ENCODE data around the gene EPHA7. TPM values are rescaled to one million over a fixed set of nuclear protein-coding genes. Genes with fewer than 3 reads are reported as not detected.

Gene EPHA7
- polyA plus RNA-seq, 3 donors = 38.3 to 51.7 (median 44.7) TPM

GRCh38 chr6:93266116-93266817, 153.1 kb downstream of the EPHA7 start:
- no peak for DNase-seq

GRCh38 chr6:93260881-93261280, 158.5 kb downstream of the EPHA7 start:
- DNase-seq = no peak

DNA sequence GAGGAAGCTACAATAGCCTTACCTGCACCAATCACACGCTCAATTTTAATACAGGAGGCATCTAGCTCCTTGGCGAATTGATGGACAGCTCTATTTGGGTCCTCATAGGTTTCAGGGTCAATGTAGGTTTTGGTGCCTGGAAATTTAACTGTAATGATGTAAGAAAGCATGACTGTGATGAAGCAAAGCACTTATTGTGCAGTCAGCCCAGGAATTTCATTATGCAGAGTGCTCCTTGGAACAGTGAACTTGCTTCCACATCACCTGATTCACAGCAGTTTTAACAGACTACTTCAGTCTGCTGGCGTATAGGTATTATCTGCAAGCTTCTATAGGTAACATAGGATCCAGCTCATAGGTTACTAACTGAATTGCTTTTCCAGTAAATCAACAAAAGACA, 160.0 kb downstream of the EPHA7 start:
- DNase-seq = no peak

DNA sequence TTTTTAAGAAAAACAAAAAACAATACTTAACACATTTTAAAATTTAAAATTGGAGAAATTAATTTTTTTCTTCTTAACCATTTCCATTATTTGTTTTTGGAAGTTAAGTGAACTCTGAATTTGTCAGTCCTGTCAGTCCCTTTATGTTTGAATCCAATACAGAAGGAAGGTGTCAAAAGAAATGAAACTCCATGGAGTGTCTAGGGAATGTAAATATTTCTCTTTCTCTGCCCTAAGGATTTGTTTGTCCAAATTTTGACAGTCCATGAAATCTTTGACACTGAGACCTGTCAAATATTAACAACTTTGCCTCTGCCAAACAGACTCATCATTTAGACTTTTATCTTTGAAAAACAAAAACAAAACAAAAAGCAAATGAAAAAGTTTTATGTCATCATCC, 166.4 kb downstream of the EPHA7 start:
- no peak for DNase-seq

DNA sequence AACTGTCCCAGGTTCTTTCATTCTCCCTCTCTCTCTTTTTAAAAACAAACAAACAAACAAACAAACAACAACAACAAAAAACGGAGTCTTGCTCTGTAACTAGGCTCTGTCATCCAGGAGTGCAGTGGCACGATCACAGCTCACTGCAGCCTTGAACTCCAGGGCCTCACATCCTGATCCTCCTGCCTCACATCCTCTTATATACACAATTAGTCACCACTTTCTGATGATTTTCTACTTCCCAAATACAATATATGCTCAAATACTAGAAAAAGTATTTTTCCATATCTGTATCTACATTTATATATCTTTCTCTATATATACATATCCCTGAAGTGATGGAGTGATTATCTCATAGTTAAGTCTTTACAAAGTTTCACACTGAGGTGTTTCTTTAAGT, 170.7 kb downstream of the EPHA7 start:
- DNase-seq = no peak

DNA sequence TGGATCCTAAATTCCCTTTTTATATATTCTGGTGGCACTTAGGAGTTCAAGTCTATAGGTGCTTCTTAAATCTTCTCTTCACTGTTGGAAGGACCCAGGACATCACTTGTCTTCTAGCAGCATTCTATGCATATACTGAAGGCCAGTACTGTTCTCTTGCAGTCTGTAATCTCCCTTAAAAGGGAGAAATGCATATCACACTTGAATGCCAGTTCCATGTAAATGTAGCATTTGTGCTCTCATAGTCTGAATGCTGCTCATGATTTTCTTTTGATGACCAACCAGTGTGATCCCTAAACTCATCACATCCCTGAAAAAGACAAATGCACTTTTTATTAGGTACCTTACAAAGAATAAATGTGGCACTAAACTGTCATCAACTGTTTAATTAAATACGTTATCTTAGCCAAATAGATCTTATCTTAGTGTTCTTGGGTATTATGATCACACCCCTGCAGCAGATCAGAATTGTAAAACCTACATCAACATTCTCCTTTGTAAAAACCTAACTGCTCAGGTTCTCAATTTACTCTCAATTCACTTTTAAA, 176.1 kb downstream of the EPHA7 start:
- no peak for DNase-seq

GRCh38 chr6:93242049-93242448, 177.3 kb downstream of the EPHA7 start:
- DNase-seq = no peak

GRCh38 chr6:93238632-93239031, 180.7 kb downstream of the EPHA7 start:
- DNase-seq = no peak

DNA sequence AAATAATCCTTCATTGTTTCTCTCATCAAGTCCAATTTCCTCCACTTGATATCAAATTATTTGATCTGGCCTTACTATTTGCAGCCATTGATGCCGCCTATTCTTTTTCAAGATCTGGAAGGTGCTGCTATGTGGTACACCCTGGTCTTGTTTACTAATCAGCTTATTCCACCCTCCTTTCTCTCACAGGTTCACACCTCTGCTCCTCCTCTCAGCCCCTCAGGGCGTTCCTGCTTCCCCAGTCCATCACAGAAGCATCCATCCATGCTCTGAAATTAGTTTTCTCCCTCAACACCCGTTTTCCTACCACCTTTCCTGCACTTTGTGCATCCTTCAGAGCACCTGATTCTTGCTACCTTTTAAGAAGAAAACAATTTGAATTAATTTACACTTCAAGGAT, 183.6 kb downstream of the EPHA7 start:
- no peak for DNase-seq

DNA sequence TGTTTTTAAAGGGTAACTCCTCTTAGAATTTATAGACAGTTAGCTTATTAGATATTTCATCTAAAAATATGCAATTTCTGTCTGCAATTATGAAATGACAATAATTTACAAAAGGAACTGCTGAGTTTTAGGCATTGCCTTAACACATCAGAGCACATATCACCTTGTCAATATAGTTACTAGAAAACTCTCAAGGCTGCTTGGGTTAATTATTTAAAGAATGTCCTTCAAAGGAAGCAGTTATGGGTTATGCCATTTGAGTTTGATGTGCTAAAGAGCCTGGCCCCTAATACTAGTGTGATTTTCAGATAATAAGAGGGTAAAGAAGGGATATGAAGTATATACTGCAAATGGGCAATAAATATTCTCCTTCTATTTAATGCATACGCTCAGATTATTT, 192.5 kb downstream of the EPHA7 start:
- DNase-seq = peak; percentile 22

DNA sequence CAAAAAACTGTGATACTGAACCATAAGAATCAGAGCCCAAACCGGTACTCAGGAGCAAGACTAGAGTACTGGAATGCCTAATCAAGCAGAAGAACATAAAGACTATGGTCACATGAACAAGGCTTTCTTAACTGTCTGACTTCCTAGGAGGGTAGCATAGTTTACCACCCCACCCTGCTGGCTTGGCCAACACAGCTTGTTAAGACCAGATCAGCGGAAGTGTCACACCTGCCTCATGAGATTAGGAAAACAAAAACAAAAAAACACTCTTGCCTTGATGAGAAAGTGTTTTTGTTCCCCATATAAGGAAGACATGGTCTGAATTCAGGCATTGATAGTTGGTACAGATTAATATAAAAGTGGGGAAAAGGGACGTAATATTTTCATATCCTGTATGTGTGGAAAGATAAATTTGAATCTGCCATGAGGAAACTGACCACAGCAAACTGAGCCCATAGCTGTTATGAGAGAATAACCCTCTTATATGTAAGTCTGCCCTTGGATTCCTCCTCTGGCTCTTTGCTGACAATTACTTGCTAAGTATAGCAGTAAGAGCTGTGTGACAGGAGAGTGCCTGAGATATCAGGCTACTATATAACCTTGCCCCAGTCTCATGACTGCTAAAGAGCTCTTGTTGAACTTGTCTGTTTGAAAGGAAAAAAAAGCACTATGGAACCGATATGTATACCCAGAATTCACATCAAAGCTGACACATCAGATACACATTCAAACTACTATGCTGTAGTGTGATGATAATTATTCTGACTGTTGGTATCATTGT, 197.1 kb downstream of the EPHA7 start:
- no peak for DNase-seq

DNA sequence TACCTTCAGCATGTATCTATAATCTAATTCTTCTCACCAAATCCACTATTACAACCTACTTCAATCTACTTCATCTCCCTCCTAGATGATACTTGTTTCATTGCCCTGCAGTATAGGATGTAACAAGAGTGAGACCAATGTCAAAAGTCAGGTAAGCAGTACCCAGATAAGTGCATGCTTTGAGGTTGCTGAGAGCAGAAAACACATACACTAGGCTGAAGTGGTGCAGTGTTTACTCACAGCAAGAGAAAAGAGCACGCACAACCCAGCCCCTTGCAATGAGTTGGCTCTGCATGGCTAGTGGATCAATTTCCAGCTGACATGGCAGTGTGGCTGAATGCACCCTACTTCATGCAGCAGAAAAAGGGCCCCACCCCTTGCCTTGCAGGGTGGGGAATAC, 199.9 kb downstream of the EPHA7 start:
- DNase-seq = no peak

- no peak for DNase-seq
These were observed 201.3 kb downstream of the EPHA7 start for GRCh38 chr6:93218096-93218495.

DNA sequence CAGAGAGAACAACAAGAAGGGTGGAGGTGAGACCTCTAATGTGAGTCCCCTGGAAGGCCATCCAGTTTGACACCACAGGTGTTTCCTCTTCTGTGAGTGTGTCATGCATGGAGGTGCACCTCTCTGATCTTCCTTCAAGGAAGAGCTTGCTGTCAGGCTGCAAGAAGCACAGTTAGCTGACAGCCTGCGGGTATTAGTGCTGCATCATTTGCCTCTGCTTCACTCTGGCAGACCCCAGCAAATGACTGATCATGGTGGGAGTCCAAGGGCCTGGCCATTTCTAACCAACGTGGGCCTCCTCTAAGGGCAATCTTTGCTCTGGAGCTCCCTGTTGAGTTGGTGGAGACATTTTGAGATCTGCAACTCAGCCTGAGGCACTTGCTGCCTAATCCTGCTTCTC, 206.3 kb downstream of the EPHA7 start:
- DNase-seq = no peak

- no peak for DNase-seq
These were observed 208.5 kb downstream of the EPHA7 start for GRCh38 chr6:93210908-93211307.

- no peak for DNase-seq
These were observed 210.0 kb downstream of the EPHA7 start for GRCh38 chr6:93209358-93209757.

DNA sequence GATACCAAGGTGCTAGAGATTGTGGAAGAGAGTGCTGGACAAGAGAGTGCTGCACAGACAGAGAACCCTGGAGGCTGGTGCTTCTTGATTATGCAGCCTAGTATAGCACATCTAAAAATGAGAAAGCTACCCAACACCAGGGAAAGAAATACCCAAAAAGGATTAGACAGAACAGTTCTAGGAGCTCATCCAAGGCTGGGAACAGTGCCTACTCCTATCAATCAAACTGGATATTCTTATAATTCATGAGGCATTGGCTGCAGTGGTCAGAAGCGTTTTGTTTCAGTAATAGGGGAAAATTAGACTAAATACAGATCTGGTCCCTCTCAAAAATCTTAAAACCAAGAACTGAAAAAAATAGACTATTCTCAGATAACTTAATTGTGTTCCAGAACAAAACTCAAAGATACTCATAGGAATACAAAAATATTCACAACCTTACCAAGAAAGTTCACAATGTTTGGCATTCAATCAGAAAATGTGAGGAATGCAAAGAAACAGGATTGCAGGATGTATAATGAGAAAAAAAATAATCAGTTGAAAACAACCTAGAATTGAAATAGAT, 222.9 kb downstream of the EPHA7 start:
- DNase-seq = no peak

DNA sequence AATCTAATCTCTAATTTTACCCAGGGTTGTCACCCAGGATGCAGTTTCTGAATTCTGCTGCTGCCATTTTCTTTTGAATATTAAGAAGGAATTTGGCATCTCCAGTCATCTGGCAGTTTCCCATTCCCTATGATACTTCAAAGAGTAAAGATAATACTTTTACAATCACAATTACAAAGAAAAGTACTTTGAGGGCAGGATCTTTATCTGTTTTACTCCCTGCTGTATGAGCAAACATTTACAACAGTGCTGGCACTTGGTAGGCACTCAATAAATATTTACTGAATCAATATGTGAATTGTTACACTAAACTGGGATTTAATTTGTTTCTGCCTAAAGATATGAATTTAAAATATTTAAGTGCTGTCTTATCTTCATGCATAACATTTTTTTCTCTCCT, 224.9 kb downstream of the EPHA7 start:
- no peak for DNase-seq

GRCh38 chr6:93193868-93194267, 225.5 kb downstream of the EPHA7 start:
- DNase-seq = no peak

Measured in renal pelvis (tissue), 4 donors.